Subcutaneous abdominal adipose tissue (tissue), 5 donors: Measurements from ENCODE around the gene ERC1.

ENCODE experiments used
- H3K27ac ChIP-seq: one replicate; pipeline ENCODE4 v1.7.0; 2013; ENCODE audit warnings: low read depth, mild to moderate bottlenecking, inconsistent platforms, low read length, moderate library complexity
- H3K27me3 ChIP-seq, 5 donors: one replicate each; pipeline ENCODE4 v1.7.0; 2013; ENCODE audit warnings: low read length in 5 of 5, inconsistent platforms in 1 of 5; ENCODE audit not compliant: control insufficient read depth in 5 of 5, insufficient read depth in 4 of 5
- H3K36me3 ChIP-seq, 5 donors: one replicate each; pipeline ENCODE4 v1.7.0; 2013; ENCODE audit warnings: low read length in 5 of 5; ENCODE audit not compliant: control insufficient read depth in 5 of 5, insufficient read depth in 5 of 5
- H3K4me1 ChIP-seq, 5 donors: one replicate each; pipeline ENCODE4 v1.7.0; 2013; ENCODE audit warnings: low read length in 5 of 5, mild to moderate bottlenecking in 3 of 5, moderate library complexity in 1 of 5; ENCODE audit not compliant: control insufficient read depth in 5 of 5, insufficient read depth in 5 of 5
- H3K4me3 ChIP-seq, 5 donors: one replicate each; pipeline ENCODE4 v1.7.0; 2013; ENCODE audit warnings: low read length in 5 of 5, low read depth in 1 of 5
- H3K9ac ChIP-seq, 5 donors: one replicate each; pipeline ENCODE4 v1.7.0; 2013; ENCODE audit warnings: low read length in 5 of 5, mild to moderate bottlenecking in 4 of 5, moderate library complexity in 3 of 5
- H3K9me3 ChIP-seq, 5 donors: one replicate each; pipeline ENCODE4 v1.7.0; 2013; ENCODE audit warnings: low read length in 5 of 5; ENCODE audit not compliant: control insufficient read depth in 5 of 5
- donor health status: healthy.
- donor health status: healthy.
- donor health status: healthy.
- donor health status: healthy.
- donor health status: healthy.

Gene ERC1

DNA sequence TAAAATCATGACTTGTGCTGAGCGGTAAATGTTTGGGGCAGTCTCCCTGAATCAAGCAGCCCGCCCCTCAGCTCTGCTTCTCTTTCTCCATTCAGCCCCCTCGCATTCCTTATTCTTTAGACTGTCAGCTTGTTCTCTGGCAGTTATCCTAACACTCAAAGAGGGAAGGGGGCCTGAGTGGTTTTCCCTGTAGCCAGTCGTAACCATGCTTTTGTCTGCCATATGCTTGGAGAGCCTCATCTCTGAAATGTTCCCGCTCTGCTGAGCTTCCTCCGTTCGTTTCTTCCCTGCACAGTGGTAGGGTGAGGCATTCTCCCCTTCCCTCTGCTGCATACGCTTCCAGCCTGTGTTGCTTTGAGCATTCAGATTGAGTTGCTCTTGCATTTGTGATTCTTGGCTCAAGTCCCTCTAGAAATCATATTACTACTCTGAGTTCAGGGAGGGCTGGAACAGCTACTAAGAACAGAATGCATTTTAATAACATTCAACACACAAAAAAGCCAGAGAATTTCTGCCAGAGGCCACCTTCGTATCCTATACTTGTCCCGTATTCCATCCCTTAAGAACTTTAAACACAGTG, 483.6 kb downstream of the ERC1 start:
- Histone ChIP-seq H3K4me3 (no peak overlapping the region), H3K4me1 (peaks cover 4 to 30% (median 20%) of the 10 kb centered on the region in 5 donors), H3K36me3 (no peaks in the 10 kb centered on the region), H3K9me3 (no peaks in the 10 kb centered on the region), H3K9ac (no peak overlapping the region), H3K27ac (no peak overlapping the region), H3K27me3 (no peaks in the 10 kb centered on the region)

DNA sequence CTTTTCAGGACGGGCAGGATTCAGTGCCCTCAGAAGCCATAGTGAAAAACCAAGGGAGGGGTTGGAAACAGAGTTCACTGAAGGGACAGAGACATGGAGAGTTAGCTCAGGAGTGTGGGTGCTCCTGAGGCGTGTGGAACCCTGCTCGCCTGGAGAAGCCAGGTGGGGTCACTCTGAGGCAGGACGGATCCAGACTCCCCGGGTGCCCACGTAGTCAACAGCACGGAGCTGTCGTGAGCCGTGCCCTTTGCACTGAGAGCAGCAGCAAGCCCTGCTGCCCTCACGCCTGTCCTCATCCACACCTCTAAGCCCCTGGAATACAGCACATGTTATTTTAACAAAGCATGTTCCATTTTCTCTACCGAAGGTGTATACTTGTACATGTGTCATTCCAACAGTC, 488.6 kb downstream of the ERC1 start:
- no peak overlapping the region for H3K27ac ChIP-seq
- no peaks in the 10 kb centered on the region for H3K9me3 ChIP-seq
- no peaks in the 10 kb centered on the region for H3K27me3 ChIP-seq
- no peak overlapping the region for H3K9ac ChIP-seq
- H3K36me3 ChIP-seq: peaks cover 0 to 4% (median 0%) of the 10 kb centered on the region in 5 donors
- peaks cover 0 to 9% (median 3%) of the 10 kb centered on the region in 5 donors for H3K4me1 ChIP-seq
- no peak overlapping the region for H3K4me3 ChIP-seq

DNA sequence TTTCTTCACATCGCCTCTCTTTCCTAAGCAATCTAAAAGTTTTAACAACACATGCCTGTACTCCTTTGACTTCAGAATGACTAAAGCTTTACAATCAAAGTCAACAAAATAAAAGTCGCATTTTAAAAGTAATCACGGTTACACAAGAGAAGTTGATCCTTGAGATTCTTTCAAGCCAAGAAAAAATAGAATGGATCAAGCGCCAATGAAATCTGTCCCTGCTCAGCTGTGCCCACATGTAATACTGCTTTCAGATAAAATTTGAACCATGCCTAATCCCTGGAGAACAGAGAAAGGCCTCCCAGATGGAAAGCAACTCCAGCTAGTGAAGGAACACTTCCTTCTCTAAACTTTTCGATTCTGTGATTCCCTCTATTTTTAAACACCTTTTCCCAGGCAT, 490.3 kb downstream of the ERC1 start:
- Histone ChIP-seq H3K27ac (no peak overlapping the region), H3K9me3 (no peaks in the 10 kb centered on the region), H3K4me3 (no peak overlapping the region), H3K36me3 (peaks cover 0 to 4% (median 0%) of the 10 kb centered on the region in 5 donors), H3K9ac (no peak overlapping the region), H3K27me3 (no peaks in the 10 kb centered on the region), H3K4me1 (peaks cover 0 to 5% (median 0%) of the 10 kb centered on the region in 5 donors)

DNA sequence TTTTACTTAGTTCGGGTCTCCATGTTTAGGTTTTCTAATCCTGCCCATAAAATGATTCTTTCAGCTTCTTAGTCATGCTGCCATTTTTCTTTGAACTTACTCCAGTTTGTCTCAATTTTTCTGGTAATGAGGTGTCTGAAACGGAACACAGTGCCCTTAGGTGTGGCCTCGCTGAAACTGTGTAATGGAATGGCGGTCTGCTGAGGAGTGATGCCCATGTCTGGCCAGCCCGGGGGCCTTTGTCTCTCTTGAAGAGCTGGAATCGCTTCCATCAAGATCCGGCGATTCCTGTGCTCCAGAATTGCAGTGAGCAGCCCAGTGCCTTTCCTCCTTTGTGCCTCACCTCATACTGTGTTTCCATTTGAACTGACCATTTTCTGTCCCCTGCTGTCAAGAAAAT, 490.9 kb downstream of the ERC1 start:
- Histone ChIP-seq H3K9me3 (no peaks in the 10 kb centered on the region), H3K4me1 (peaks cover 0 to 5% (median 0%) of the 10 kb centered on the region in 5 donors), H3K27ac (no peak overlapping the region), H3K4me3 (no peak overlapping the region), H3K27me3 (no peaks in the 10 kb centered on the region), H3K36me3 (peaks cover 0 to 4% (median 0%) of the 10 kb centered on the region in 5 donors), H3K9ac (no peak overlapping the region)

DNA sequence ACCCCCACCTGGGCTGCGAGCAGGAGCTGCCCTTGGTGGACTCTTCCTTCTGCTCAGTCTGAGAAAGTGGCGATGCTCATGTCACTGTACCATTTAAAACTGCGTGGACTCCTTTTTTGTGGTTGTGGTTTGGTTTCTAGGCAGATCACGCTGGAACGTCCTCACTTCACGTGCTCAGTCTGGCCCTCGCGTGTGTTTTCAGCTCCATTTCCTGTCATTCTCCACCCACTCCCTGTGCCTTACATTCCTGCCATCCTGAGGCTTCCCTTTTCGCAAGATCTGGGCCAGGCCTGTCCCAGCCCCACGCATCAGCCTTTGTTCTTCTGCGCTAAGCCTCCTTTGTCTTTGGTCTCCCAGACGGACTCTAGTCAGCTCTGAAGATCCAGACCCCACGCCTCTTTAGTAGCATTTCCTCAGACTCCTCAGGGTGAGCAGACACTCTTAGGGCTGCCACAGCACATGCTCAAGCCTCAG, 497.9 kb downstream of the ERC1 start:
- Histone ChIP-seq H3K27me3 (no peaks in the 10 kb centered on the region), H3K36me3 (peaks cover 8 to 35% (median 28%) of the 10 kb centered on the region in 5 donors), H3K9me3 (no peaks in the 10 kb centered on the region), H3K4me1 (peaks cover 0 to 7% (median 0%) of the 10 kb centered on the region in 5 donors), H3K4me3 (no peak overlapping the region), H3K9ac (no peak overlapping the region), H3K27ac (no peak overlapping the region)

DNA sequence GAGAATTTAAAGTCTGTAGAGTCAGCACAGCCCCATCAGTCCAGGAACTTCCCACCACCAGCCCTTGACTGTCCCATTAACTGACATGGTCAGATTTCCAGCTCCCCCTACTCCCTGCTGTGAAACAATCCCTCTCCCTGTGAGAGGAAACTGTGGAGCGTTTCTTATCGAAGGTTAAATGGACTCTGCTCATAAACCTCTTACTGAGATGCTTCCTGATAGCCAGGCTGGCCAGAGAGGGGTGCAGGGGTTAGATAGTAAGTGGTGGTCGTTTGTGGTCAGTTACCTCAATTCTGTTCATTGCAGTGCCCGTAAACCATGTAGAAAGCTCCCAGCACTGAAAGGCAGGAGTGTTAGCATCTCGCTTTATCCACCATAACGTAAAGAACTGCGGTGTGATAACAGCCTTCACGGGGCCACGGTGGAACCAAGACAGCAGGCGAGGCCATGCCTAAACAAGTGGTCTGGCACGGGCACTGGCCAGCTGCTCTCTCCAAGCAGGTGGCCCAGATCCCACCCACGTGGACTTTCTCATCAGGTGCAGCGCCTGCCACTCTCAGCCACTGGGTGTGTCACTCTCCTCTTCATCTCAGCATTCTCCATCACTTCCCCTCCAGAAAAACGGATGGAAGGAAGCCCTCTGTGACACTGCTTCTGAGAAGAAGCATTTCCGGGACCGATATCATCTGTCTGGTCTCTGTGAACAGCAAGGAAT, 501.1 kb downstream of the ERC1 start:
- peaks cover 0 to 20% (median 12%) of the 10 kb centered on the region in 5 donors for H3K4me1 ChIP-seq
- H3K27ac ChIP-seq: no peak overlapping the region
- H3K9ac ChIP-seq: no peak overlapping the region
- peaks cover 8 to 37% (median 29%) of the 10 kb centered on the region in 5 donors for H3K36me3 ChIP-seq
- H3K27me3 ChIP-seq: no peaks in the 10 kb centered on the region
- H3K4me3 ChIP-seq: no peak overlapping the region
- no peaks in the 10 kb centered on the region for H3K9me3 ChIP-seq

DNA sequence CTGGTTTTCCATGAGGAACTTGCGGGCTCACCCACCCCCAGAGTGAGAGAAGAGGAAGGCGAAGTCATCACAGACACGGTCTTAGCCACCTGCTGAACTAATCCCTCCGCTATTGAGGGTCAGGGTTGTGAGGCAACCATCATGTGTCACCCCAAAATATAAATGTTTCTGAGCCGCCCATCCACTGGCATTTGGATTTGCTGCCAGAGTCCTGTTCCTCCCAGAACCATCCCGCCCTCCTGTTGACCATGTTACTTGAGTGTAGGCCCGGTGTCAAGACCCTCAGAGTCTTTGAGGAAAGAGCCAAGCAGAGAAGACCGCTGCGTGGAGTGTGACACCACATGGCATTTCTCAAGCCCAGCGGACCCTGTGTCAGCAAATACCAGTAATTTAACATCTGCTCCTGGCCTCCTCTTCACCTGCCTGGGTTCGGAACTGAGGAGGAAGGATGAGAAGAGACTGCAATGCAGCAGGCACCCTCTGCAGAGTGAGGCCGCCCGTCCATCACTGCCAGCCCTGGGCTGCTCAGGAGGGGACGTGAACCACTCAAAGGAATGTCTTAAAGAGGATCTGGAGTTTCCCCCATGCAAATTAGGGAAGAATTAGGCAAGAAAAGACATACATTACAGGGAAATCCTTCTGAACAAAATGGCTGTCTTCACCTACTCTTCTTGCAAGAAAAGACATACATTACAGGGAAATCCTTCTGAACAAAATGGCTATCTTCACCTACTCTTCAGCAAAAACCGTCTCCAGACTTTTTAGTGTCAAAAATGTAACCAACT, 502.9 kb downstream of the ERC1 start:
- Histone ChIP-seq H3K9me3 (no peaks in the 10 kb centered on the region), H3K4me3 (no peak overlapping the region), H3K36me3 (peaks cover 8 to 37% (median 29%) of the 10 kb centered on the region in 5 donors), H3K9ac (no peak overlapping the region), H3K27ac (no peak overlapping the region), H3K27me3 (no peaks in the 10 kb centered on the region), H3K4me1 (peaks cover 0 to 21% (median 16%) of the 10 kb centered on the region in 5 donors)

DNA sequence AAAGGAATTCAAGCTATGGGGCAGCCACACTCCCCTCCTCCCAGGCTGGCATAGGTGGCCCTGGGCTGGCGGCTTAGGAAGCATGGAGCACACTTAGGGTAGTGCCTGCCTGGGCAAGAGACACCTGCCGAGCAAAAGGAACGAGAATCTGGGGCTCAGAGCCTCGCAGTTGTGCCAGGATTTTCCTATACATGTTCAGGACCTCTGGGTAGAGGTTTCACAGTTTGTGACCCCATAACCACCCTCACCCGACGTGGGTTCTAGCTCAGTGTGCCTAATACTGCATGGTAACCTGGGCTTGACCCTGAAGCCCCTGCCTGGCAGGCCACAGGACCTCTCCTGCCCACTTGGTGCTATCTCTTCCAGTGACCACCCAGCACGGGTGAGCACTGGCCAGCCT, 503.8 kb downstream of the ERC1 start:
- no peaks in the 10 kb centered on the region for H3K27me3 ChIP-seq
- H3K27ac ChIP-seq: no peak overlapping the region
- H3K9ac ChIP-seq: no peak overlapping the region
- H3K36me3 ChIP-seq: peaks cover 8 to 37% (median 28%) of the 10 kb centered on the region in 5 donors
- no peaks in the 10 kb centered on the region for H3K9me3 ChIP-seq
- H3K4me3 ChIP-seq: no peak overlapping the region
- H3K4me1 ChIP-seq: peaks cover 0 to 25% (median 16%) of the 10 kb centered on the region in 5 donors

DNA sequence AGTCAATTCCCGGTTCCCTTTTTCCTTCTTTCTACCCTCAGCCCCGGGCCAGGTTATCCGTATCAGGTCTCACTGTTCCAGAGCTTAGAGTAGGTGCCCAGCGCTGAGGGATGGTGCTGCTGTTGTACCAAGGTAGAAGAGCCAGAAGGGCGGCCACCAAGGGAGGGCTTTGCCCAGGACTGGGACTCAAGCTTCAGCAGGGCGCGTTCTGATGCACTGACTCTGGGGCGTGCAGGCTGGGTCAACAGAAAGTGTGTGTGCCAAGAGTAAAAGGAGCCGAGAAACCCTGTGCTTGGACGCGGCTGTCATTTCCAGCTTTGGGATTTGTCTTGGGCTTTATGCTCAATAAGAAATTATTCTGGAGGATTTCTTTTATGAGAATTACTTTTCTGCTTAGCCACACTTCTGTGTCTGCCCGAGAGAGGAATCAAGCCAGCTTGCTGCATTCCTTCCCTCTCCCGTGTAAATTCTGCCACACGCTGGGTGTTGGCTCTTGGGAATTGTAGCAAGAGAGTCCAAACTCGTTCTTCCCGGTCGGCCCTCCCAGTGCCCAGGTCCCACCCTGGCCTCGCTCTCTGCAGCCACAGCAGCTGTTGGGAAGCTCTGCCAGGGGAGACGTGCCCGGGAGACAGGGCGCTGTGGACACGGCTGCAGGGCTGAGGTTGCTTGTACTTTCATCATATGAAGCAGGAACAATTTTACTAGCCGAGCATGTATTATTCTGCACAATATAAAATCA, 505.3 kb downstream of the ERC1 start:
- H3K9ac ChIP-seq: peak overlapping the region in 2 of 5 donors; percentile 13 to 48
- H3K27ac ChIP-seq: no peak overlapping the region
- H3K4me3 ChIP-seq: peak overlapping the region in 3 of 5 donors; percentile 36 to 49 (median 42)
- no peaks in the 10 kb centered on the region for H3K9me3 ChIP-seq
- H3K36me3 ChIP-seq: peaks cover 1 to 23% (median 13%) of the 10 kb centered on the region in 5 donors
- H3K4me1 ChIP-seq: peaks cover 2 to 35% (median 27%) of the 10 kb centered on the region in 5 donors
- no peaks in the 10 kb centered on the region for H3K27me3 ChIP-seq
